GM21619 (cell line): ENCODE measurements around the gene DLG5.

Experiments used
- ATAC-seq: cut with Tn5 transposase; IDR thresholded peaks from one replicate; pipeline ENCODE4 v1.9.1; 2021; ENCODE audit not compliant: unreplicated experiment

Gene DLG5, protein sequence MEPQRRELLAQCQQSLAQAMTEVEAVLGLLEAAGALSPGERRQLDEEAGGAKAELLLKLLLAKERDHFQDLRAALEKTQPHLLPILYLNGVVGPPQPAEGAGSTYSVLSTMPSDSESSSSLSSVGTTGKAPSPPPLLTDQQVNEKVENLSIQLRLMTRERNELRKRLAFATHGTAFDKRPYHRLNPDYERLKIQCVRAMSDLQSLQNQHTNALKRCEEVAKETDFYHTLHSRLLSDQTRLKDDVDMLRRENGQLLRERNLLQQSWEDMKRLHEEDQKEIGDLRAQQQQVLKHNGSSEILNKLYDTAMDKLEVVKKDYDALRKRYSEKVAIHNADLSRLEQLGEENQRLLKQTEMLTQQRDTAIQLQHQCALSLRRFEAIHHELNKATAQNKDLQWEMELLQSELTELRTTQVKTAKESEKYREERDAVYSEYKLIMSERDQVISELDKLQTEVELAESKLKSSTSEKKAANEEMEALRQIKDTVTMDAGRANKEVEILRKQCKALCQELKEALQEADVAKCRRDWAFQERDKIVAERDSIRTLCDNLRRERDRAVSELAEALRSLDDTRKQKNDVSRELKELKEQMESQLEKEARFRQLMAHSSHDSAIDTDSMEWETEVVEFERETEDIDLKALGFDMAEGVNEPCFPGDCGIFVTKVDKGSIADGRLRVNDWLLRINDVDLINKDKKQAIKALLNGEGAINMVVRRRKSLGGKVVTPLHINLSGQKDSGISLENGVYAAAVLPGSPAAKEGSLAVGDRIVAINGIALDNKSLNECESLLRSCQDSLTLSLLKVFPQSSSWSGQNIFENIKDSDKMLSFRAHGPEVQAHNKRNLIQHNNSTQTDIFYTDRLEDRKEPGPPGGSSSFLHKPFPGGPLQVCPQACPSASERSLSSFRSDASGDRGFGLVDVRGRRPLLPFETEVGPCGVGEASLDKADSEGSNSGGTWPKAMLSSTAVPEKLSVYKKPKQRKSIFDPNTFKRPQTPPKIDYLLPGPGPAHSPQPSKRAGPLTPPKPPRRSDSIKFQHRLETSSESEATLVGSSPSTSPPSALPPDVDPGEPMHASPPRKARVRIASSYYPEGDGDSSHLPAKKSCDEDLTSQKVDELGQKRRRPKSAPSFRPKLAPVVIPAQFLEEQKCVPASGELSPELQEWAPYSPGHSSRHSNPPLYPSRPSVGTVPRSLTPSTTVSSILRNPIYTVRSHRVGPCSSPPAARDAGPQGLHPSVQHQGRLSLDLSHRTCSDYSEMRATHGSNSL (N-terminal part only)

DNA sequence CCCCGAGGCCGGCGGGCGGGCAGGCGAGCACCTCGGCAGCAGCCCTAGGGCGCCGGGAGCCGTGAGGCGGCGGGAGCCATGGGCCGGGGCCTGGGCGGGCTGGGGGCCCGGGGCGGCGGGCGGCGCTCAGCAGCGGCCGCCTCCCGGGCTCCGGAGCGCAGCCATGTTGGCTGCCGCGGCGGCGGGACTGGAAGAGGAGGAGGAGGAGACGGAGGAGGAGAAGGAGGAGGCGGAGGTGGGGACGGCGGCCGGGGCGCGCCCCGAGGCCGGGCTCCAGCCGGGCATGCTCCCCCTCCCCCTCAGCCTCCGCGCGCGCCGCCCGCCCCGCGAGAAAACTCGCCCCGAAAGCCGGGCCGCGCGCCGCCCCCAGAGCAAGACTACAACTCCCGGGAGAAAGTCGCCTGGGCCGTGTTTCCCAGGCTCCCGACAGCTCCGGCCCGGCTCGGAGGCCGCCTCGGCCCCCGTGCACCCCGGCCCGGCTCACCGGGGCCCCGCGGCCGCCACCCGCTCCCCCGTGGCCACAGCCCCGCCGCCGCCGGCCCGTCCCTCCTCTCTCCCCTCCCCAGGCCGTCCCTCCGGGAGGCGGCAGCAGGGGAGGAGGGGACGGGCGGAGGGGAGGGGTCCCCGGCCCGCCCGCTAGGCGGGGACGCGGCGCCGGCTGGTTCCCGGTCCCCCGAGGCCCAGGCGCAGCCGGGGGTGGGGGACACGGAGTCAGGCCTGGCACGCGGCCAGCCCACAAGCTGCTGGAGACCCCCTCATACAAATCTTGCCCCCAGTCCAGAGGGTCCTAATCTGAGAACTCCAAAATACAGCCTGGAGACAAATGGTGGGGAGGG lies at the start of gene DLG5:
Gene DLG5, minus strand, starts transcription at position 190 of the 836 bp plus-strand sequence. CDS start 235 bp downstream, outside the sequence.
- peak; percentile 58 for ATAC-seq

DNA sequence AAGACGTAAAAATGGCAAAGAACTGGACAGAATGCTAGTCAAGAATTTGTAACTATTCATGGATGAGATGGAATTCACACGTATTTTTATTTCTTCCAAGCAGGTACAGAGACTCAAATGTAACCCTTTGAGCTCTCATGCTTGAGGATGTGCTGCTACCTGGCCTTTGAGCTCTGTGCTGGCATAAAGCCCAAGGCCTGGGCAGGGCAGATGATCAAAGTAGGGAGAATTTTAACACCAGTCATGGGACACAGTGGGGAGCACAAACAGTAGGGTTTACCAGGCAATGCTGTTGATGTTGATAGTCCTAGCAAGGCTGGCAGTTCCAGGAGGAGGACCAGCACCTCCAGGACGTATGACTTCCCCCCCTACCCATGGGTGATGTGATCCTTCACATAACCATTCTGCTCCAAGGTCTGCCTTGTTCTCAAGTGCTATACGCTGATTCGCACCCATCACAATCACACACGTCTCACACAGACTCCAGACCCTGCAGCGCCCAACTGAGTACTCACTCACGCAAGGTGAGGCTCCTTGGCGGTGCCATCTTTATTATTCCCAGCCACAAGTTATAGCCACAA lies 48.6 kb upstream of the DLG5 start:
- ATAC-seq = no peak

DNA sequence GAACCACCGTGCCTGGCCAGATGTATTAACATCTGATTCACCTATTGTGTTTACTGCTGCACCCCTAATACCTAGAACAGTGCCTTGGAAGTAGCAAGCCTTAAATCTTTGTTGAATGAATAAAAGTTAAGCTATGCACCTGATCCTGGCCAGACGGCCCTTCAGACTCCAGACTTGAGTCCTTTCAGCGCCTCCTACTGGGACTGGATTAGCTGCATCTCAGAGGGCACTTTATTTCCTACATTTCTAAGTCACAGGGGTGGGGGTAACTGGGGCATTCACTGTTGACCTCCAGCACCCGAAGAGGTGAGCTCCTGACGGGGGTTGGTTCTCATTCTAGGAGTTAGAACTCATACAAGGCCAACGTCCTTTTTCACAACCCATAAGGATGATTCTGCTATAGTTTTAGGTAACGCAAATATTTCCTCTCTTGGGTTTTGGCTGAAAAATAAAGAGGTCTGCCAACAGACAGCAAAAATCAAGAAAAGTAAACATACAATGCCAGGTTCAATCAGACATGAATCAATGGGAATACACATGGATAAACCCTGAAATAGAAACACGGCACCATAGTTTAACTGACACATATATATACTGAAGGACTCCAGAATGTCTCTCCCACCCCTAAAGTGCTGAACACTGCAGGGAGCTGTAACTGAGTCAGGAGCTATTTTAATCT lies 48.0 kb upstream of the DLG5 start:
- ATAC-seq = no peak

DNA sequence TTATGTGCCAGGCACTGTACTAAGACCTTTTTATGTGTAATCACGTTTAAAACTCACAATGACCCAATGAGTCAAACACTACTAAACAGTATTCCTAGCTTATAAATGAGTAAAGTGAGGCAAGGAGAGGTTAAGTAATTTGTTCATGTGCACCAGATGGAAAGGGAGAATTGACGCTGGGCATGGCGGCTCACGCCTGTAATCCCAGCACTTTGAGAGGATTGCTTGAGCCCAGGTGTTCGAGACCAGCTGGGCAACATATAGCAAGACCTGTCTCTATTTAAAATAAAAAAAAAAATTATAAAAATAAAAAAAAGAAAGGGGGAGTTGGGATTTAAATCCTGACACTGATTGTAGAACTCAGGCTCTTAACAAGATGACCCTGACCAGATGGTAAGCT lies 46.7 kb upstream of the DLG5 start:
- ATAC-seq = no peak

DNA sequence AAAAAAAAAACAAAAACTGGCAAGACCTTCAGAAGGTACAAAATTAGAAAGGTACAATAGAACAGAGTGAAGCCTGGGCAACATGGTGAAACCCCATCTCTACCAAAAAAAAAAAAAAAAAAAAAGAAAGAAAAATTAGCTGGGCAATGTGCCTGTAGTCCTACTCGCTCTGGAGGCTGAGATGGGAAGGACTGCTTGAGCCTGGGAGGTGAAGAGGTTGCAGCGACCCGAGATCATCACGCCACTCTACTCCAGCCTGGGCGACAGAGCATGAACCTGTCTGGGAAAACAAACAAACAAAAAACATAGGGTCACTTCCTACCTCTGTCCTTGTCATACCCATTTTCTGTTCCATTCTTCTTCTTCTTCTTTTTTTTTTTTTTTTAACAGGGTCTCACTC lies 45.6 kb upstream of the DLG5 start:
- ATAC-seq = no peak

DNA sequence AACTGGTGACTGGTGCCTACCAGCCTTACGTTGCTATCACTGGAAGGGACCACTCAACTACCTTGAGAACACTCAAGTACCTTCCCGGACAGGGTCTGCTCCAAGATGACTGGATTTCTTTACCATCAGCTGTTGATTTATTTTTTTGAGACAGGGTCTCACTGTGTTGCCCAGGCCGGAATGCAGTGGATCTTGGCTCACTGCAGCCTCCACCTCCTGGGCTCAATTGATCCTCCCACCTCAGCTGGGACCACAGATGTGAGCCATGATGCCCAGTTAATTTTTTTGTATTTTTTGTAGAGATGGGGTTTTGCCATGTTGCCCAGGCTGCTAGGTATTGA lies 45.2 kb upstream of the DLG5 start:
- ATAC-seq = no peak

DNA sequence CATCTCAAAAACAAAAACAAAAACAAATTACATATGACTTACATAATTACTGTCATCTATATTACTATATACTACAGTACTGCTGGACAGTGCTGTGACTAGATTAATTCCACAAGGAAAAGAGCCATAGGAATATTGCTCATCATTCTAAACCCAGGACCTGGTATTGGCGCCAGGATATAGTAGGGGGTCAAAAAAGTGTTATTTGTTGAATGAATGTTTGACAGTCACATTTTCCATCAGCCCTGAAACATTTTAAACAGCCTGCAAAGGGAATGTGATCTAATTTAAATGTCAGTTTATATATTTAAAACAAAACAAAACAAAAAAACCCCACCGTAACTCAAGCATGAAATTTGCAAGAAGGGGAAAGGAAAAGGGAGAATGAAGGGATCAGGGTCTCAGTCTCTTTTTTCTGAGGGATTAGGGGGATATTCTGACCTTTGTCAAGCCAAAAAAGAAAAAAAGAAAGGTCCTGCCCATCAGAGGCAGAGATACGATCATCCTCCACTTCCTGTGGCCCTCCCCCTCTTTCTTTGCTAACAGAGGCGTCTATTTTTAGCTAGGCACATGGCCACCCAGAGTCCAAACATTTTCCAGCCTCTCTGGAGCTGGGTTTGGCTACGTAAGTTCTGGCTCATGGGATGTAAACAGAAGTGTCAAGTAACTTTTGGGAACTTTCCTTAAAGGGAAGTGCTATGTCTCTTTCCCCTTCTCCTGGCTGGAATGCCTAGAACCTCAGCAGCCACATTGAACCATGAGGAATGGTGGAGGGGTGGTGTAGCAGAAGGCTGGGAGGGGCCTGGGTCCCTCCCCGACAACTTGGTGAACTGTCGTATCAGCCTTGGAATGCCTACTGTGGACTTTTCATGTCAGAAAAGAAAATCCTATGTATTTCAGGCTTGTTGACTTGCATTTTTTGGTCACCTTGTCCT lies 44.6 kb upstream of the DLG5 start:
- ATAC-seq = no peak

DNA sequence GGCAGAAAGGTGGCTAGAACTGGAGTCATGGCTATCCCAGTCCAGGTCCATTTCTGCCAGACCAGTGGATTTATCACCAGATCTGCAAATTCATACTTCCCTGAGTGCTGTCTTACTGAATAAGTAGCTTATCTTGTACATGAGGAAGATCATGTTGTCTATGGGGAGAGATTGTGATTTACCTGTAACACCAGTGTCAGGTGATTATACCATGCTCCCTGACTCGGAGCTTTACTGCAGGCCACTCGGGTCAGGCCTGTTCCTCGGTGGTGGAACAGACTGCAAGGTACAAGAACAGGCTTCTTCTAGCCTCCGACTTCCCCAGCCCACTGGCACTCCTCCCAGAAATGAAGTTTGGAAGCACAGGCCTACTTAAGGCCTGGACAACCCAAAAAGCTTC lies 42.6 kb upstream of the DLG5 start:
- no peak for ATAC-seq

DNA sequence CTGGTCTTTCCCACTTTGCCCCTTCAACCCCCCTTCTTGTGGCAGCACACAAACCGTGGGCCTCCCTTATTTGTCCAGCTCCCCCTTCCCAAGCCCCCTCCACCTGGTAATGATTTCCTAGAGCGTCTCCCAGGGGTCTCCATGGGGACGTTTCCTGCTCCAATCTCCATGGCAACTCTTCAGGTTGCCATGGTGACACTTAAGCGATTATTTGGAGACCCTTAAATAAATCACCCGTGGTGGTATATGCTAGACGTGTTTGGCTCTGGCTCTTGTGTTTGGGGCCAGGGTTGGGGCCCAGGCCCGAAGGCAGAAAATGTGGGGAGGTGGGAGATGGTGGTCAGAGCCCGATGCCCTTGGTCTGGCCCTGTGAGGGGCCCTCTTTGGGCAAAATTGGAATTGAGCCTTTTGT lies 41.1 kb upstream of the DLG5 start:
- no peak for ATAC-seq

DNA sequence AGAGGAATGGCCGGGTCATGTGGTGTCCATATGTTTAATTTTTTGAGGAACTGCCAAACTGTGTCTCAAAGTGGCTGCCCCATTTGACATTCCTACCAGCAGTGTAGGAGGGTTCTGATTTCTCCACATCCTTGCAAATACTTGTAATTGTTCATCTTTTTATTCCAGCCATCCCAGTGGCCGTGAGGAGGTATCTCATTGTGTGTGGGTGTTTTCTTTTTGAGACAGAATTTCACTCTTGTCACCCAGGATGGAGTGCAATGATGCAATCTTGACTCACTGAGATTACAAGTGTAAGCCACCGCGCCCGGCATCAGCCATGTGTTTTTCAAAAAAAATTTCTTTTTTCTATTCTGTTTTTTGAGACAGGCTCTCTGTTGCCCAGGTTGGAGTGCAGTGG lies 38.7 kb upstream of the DLG5 start:
- no peak for ATAC-seq

DNA sequence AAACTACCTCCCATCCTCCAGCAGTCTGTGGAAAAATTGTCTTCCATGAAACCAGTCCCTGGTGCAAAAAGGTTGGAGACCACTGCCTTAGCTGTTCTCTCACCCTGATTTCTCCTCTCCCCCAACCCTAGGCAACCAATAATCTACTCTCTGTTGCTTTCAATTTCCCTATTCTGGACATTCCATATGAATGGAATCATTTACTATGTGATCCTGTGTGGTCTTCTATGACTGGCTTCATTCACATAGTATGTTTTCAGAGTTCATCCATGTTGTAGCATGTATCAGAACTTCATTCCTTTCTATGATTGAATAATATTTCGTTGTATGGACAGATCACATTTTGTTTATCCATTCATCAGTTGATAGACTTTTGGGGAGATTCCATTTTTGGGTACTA lies 38.3 kb upstream of the DLG5 start:
- ATAC-seq = no peak

DNA sequence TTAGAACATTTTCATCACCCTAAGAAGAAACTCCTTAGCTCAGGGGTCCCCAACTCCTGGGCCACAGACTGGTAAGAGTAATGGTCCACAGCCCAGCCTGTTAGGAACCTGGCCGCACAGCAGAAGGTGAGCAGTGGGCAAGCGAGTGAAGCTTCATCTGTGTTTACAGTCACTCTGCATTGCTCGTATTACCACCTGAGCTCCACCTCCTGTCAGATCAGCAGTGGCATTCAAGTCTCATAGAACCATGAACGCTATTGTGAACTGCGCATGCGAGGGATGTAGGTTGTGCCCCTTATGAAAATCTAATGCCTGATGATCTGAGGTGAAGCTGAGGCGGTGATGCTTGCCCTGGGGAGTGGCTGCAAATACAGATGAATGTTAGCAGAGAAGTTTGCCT lies 37.3 kb upstream of the DLG5 start:
- ATAC-seq = no peak

DNA sequence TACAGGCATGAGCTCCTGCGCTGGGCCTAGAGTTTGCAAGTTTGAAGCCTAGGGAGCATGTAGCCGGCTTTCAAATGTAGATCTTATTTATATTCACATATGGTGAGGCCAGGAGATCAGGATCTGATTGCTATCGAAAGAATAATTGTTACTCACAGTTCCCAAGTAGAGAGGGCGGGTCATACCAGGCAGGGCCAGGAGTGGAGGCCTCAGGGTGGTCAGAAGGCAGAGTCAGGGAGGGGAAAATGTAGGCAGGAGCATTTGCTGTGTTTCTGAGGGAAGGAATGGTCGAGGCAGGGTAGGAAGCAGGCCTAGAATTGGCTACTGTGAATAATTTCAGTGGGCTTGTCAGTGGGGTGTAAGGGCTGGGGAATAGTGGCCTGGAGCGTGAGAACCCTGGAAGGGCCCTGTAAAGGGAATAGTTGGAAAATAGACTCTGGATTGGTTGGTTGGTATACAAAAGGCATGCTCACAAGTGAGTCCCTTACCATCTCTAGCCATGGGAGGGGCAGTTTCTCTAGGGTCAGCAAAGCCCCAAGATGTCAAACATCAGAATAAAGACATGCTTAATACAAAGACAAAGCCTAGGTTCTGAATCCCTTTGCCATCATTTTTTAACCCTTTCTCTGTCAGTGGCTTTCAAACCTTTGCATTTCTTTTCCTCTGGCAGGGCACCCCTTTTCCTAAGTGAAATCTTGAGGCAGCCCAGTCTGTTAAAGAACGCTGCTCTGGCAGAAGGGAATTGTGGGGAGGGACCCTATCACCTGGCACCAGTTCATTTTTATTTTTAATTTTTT lies 36.0 kb upstream of the DLG5 start:
- ATAC-seq = no peak

DNA sequence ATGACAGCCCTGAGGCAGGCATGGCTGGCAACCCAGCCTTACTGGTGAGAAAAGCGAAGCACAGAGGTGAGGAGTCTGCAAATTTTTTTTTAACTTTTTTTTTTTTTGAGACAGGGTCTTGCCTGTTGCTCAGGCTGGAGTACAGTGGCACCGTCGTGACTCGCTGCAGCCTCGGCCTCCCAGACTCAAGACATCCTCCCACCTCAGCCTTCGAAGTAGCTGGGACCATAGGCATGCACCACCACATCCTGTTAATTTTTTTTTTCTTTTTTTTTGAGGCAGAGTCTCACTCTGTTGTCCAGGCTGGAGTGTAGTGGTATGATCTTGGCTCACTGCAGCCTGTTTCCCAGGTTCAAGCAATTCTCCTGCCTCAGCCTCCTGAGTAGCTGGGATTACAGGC lies 35.1 kb upstream of the DLG5 start:
- no peak for ATAC-seq

DNA sequence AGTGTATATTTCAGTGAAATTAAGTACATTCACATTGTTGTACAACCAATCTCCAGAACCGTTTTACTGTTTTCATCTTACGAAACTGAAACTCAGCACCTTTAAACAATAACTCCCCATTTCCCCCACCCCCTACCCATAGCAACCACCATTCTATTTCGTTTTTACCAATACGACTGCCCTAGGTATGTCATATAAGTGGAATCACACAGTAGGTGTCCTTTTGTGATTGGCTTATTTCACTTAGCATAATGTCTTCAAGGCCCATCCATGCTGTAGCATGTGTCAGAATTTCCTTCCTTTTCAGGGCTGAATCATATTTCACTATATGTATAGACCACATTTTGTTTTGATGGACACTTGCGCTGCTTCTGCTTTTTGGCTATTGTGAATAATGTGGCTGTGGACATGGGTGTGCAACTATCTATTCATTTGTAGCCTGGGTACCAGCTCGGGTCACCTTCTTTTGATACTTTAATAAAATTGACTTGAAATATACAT lies 34.3 kb upstream of the DLG5 start:
- no peak for ATAC-seq

DNA sequence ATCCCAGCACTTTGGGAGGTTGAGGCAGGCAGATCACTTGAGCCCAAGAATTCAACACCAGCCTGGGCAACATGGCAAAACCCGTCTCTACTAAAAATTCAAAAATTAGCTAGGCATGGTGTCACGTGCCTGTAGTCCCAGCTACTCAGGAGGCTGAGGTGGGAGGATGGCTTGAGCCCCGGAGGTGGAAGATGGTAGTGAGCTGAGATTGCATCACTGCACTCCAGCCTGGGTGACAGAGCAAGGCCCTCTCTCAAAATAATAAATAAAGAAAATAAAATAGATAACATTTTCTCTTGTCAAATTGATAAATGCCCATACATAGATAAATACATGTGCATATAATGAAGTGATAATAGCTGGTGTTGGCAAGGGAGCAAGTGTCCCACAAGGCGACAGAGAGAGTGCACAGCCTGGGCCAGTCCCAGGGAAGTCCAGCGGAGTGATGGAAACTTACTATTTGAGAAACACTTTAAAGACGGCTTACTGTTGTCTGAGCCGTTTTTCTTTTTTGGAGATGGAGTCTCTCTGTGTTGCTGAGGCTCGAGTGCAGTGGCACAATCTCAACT lies 33.4 kb upstream of the DLG5 start:
- no peak for ATAC-seq

DNA sequence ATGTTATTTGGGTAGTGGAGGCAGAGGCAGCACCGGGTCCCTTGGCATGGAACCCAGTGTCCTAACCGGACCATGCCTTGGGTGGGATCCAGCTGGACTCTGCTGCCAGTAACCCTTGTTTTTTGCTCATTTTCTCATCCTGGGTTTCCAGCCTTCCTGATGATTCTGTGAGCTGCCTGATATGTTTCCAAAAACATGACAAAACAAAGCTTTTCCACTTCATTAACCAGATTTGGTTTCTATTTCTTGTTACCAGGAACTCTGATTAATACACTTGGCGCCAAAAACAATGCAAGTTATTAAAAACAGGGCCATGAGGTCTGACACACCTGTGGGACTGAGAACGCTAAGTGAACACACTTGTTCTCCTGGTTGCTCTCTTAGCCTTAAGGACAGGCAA lies 32.8 kb upstream of the DLG5 start:
- no peak for ATAC-seq
